HepG2 (cell line): ENCODE measurements around the gene ENDOG. TPM values are rescaled to one million over a fixed set of nuclear protein-coding genes. Genes with fewer than 3 reads are reported as not detected.
A peak's percentile ranks its signal among the peaks of the same experiment; 100 is the strongest.

Experiments used
- ATAC-seq: fragments of 200-7000 bp; cut with Tn5 transposase; 3 replicates; pipeline ENCODE4 v1.9.1; 2020; ENCODE audit warnings: mild to moderate bottlenecking, moderate library complexity
- BruUV-seq: library from RNA; stranded (reverse); fragments of 400-500 nt; replicated peaks from 2 replicates; lab custom pipeline; 2021; lab: Mats Ljungman, UMichigan
- CTCF ChIA-PET: fragments of 300-600 bp; formaldehyde crosslinking; extraction: SDS; loops from one replicate; lab custom pipeline; 2021; ENCODE audit warnings: low total read pairs, inconsistent platforms, low intra/inter-chr PET ratio; lab: Yijun Ruan, JAX
- POLR2A ChIA-PET: fragments of 350-600 bp; sonication (Branson Sonifier 250); formaldehyde crosslinking; loops from one replicate; lab custom pipeline; 2020; ENCODE audit warnings: antibody characterized with exemption, inconsistent platforms; lab: Yijun Ruan, JAX
- DNase-seq: peaks from one replicate; pipeline ENCODE4 v3.0.0-alpha.2; 2015; ENCODE audit warnings: low spot score
- FAIRE-seq: peaks from 3 replicates; lab custom pipeline; 2011; peaks lifted over from hg19 to GRCh38; lab: Jason Lieb, UNC
- H2AFZ ChIP-seq: one replicate; pipeline ENCODE4 v1.6.1; 2011; ENCODE audit warnings: low read length, inconsistent platforms
- H3K27ac ChIP-seq: fragments of 300-600 bp; 3 replicates; pipeline ENCODE4 v1.8.0; 2011; ENCODE audit warnings: mixed run types, mild to moderate bottlenecking, mixed read lengths, low read length, inconsistent platforms; ENCODE audit not compliant: insufficient read depth; ENCODE audit errors: extremely low read length
- H3K27me3 ChIP-seq, 2 experiments: fragments of 200-600 bp in 1 of 2; 2 replicates in 1 of 2; 3 replicates in 1 of 2; pipeline versions ENCODE4 v1.6.0 to v1.8.0; 2011; ENCODE audit warnings: low read length in 2 of 2, mild to moderate bottlenecking in 2 of 2, moderate library complexity in 2 of 2, inconsistent platforms in 1 of 2; ENCODE audit not compliant: insufficient read depth in 2 of 2, control insufficient read depth in 1 of 2
- H3K36me3 ChIP-seq, 2 experiments: fragments of 200-600 bp in 1 of 2; replicated peaks in 1 of 2; 2 replicates in 1 of 2; 3 replicates in 1 of 2; pipeline versions ENCODE4 v1.5.1 to v1.8.0; 2011; ENCODE audit warnings: low read length in 2 of 2, inconsistent platforms in 1 of 2; ENCODE audit not compliant: insufficient read depth in 2 of 2, control insufficient read depth in 1 of 2
- H3K4me1 ChIP-seq: 2 replicates; pipeline ENCODE4 v1.5.1; 2012; ENCODE audit warnings: low read length, inconsistent platforms; ENCODE audit not compliant: insufficient read depth
- H3K4me2 ChIP-seq: 2 replicates; pipeline ENCODE4 v1.6.0; 2011; ENCODE audit warnings: low read depth, low read length, inconsistent platforms
- H3K4me3 ChIP-seq, 3 experiments: fragments of 200-600 bp in 1 of 3; sonication (generic), shearing (Covaris generic) in 1 of 3; replicated peaks in 1 of 3; 2 replicates each; pipeline ENCODE4 v1.5.1; 2011 to 2016; ENCODE audit warnings: low read length in 3 of 3, inconsistent platforms in 2 of 3, low read depth in 2 of 3, mild to moderate bottlenecking in 2 of 3, control low read depth in 1 of 3, mixed read lengths in 1 of 3; ENCODE audit not compliant: insufficient read depth in 1 of 3
- H3K79me2 ChIP-seq: one replicate; pipeline ENCODE4 v1.6.1; 2011; ENCODE audit warnings: low read length, inconsistent platforms; ENCODE audit not compliant: insufficient read depth
- H3K9ac ChIP-seq: 2 replicates; pipeline ENCODE4 v1.6.0; 2011; ENCODE audit warnings: mild to moderate bottlenecking, low read depth, low read length, inconsistent platforms; ENCODE audit not compliant: insufficient read depth
- H3K9me3 ChIP-seq: 2 replicates; pipeline ENCODE4 v1.5.1; 2012; ENCODE audit warnings: mild to moderate bottlenecking, low read length
- H4K20me1 ChIP-seq: 2 replicates; pipeline ENCODE4 v1.6.0; 2011; ENCODE audit warnings: inconsistent platforms, mild to moderate bottlenecking, low read length, moderate library complexity; ENCODE audit not compliant: insufficient read depth
- AGO2 ChIP-seq: fragments of 200-400 bp; formaldehyde crosslinking; optimal IDR thresholded peaks from 2 replicates; pipeline ENCODE3; 2017; ENCODE audit warnings: mild to moderate bottlenecking, low read depth, low read length, moderate library complexity
- CBFB ChIP-seq: sonication (generic); formaldehyde crosslinking; IDR thresholded peaks from 2 replicates; pipeline ENCODE4 v1.4.0; 2020; ENCODE audit warnings: missing genetic modification reagents
- FOXJ3 ChIP-seq: sonication (generic); formaldehyde crosslinking; IDR thresholded peaks from 2 replicates; pipeline ENCODE4 v1.4.0; 2020; ENCODE audit warnings: missing genetic modification reagents, mild to moderate bottlenecking, borderline replicate concordance
- JUND ChIP-seq: sonication (generic); formaldehyde crosslinking; IDR thresholded peaks from 2 replicates; pipeline ENCODE4 v1.8.0; 2022; ENCODE audit warnings: mild to moderate bottlenecking, missing genetic modification reagents
- KMT2A ChIP-seq: sonication (generic); formaldehyde crosslinking; IDR thresholded peaks from 2 replicates; pipeline ENCODE4 v1.4.0; 2020; ENCODE audit warnings: missing genetic modification reagents
- MEIS2 ChIP-seq: sonication (generic); formaldehyde crosslinking; IDR thresholded peaks from 2 replicates; pipeline ENCODE4 v1.9.0; 2021; ENCODE audit warnings: mild to moderate bottlenecking, missing genetic modification reagents
- NFE2L2 ChIP-seq: fragments of 150-350 bp; IDR thresholded peaks from 2 replicates; pipeline ENCODE4 v1.6.1; 2014; ENCODE audit warnings: low read length
- RFXAP ChIP-seq: sonication (generic); formaldehyde crosslinking; IDR thresholded peaks from 2 replicates; pipeline ENCODE4 v1.4.0; 2020; ENCODE audit warnings: missing genetic modification reagents, borderline replicate concordance
- TRIM24 ChIP-seq: sonication (generic); formaldehyde crosslinking; IDR thresholded peaks from 2 replicates; pipeline ENCODE4 v1.8.0; 2022; ENCODE audit warnings: mild to moderate bottlenecking, missing genetic modification reagents
- ZNF234 ChIP-seq: sonication (generic); formaldehyde crosslinking; conservative IDR thresholded peaks from 2 replicates; pipeline ENCODE4 v1.5.1; 2020; ENCODE audit warnings: mild to moderate bottlenecking, missing genetic modification reagents
- ZNF547 ChIP-seq: sonication (generic); formaldehyde crosslinking; IDR thresholded peaks from 2 replicates; pipeline ENCODE4 v1.5.1; 2020; ENCODE audit warnings: mild to moderate bottlenecking, missing genetic modification reagents
- ZNF616 ChIP-seq: sonication (generic); formaldehyde crosslinking; IDR thresholded peaks from 2 replicates; pipeline ENCODE4 v1.5.0; 2020; ENCODE audit warnings: low read depth, mild to moderate bottlenecking, missing genetic modification reagents
- WGBS: methylation state at CpG from one replicate; pipeline ENCODE4 v1.1.6; 2017; ENCODE audit warnings: low lambda C conversion rate; 5-methylcytosine and 5-hydroxymethylcytosine counted together
- in situ Hi-C: cut with HindIII; loops from 2 replicates; pipeline ENCODE4 v1.10.0; 2017; ENCODE audit warnings: low pct_unique_long_range_greater_than_20kb; ENCODE audit not compliant: extremely low pct_ligation_motif_present
- intact Hi-C: fragments of 100-400 bp; cut with micrococcal nuclease; formaldehyde crosslinking; loops from one replicate; pipeline ENCODE4 v1.10.0; 2022; ENCODE audit not compliant: unreplicated experiment
- polyA plus RNA-seq, 8 experiments: library from polyadenylated mRNA; depleted of rRNA in 3 of 8; stranded (reverse) in 7 of 8; unstranded in 1 of 8; fragments of >200 nt; fragmentation: Illumina TruSeq in 4 of 8; extraction: Trizol in 4 of 8; gene quantifications; 2 replicates each; pipeline versions ENCODE4 v1.2.1 to v1.2.3, GENCODE V29; 2011 to 2016; ENCODE audit warnings: low read depth in 4 of 8, missing spikeins in 1 of 8, mixed read lengths in 1 of 8; ENCODE audit not compliant: insufficient read depth in 1 of 8
- total RNA-seq, 5 experiments: library from RNA; depleted of rRNA; stranded (reverse); fragments of >200 nt; fragmentation: Illumina TruSeq; extraction: Trizol; gene quantifications; 2 replicates each; pipeline ENCODE4 v1.2.3, GENCODE V29; 2016; ENCODE audit warnings: low read depth in 1 of 5
- TF ChIP-seq, protein P1 (sequence below): sonication (generic); formaldehyde crosslinking; IDR thresholded peaks from 2 replicates; pipeline ENCODE4 v1.4.0; 2020; ENCODE audit warnings: missing genetic modification reagents

ENDOG gene
- total and polyA plus RNA-seq, 2 of the 13 experiments (the other 11 are each of a cell fraction or from before 2014, with no cell fraction given): 26.3 to 28.8 TPM

DNA sequence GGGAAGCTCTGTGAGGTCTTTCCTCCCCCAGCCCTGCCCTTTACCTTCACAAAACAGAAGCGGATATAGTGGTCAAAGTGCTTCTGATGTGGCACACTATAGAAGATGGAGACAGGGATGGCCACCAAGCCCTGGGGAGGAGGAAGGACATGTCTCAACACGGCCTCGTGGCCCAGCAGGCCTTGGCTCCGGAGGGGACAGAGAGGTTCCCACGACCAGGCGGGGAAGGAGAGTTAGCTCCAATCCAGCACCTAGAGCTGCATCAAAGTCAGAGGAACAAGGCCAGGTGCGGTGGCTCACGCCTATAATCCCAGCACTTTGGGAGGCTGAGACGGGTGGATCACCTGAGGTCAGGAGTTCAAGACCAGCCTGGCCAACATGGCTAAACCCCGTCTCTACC lies 15.4 kb downstream of the ENDOG start (continued):
- TF ChIP-seq ZNF234 (CRISPR knock-in tag) (no peak), NFE2L2 (no peak), JUND (CRISPR knock-in tag) (no peak), KMT2A (no peak), ZNF616 (CRISPR knock-in tag) (no peak)

- Histone ChIP-seq H3K27ac (no peak overlapping the region), H3K4me3 (no peak overlapping the region), H3K79me2 (no peaks in the 10 kb centered on the region), H3K4me1 (peaks cover 43% of the 10 kb centered on the region), H2AFZ (no peak overlapping the region), H3K9ac (no peak overlapping the region), H3K36me3 (peaks cover 13 to 25% of the 10 kb centered on the region in 2 experiments), H3K9me3 (no peaks in the 10 kb centered on the region), H3K4me2 (no peak overlapping the region), H4K20me1 (no peaks in the 10 kb centered on the region), H3K27me3 (no peaks in the 10 kb centered on the region)
- ATAC-seq: no peak
- no peak for DNase-seq
- in situ Hi-C loops (no loop called here), intact Hi-C loops (no loop called here)
- no TSS peak for BruUV-seq
- ChIA-PET CTCF (no interaction called here), POLR2A (no interaction called here)
- no peak for FAIRE-seq
- TF ChIP-seq, protein P1, sequence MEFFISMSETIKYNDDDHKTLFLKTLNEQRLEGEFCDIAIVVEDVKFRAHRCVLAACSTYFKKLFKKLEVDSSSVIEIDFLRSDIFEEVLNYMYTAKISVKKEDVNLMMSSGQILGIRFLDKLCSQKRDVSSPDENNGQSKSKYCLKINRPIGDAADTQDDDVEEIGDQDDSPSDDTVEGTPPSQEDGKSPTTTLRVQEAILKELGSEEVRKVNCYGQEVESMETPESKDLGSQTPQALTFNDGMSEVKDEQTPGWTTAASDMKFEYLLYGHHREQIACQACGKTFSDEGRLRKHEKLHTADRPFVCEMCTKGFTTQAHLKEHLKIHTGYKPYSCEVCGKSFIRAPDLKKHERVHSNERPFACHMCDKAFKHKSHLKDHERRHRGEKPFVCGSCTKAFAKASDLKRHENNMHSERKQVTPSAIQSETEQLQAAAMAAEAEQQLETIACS (CRISPR knock-in tag): no peak
- TF ChIP-seq FOXJ3 (CRISPR knock-in tag) (no peak), AGO2 (peak; percentile 16), CBFB (no peak), TRIM24 (CRISPR knock-in tag) (no peak), ZNF547 (no peak), MEIS2 (CRISPR knock-in tag) (no peak), RFXAP (CRISPR knock-in tag) (no peak)
- 98% methylated on average over 8 of the region's 28 CpGs for WGBS
Measured at GRCh38 chr9:128835246-128836210, 17.2 kb downstream of the ENDOG start.
